SK-N-SH treated with all-trans-retinoic acid at 6 μM for 48 hours (cell line): ENCODE data around the gene PMS2.

Experiments used
- ARNTL ChIP-seq: fragments of 450-650 bp; formaldehyde crosslinking; IDR thresholded peaks from 2 replicates; pipeline ENCODE4 v1.5.0; 2020; ENCODE audit warnings: low read depth, mild to moderate bottlenecking, moderate library complexity, borderline replicate concordance
- BACH2 ChIP-seq: fragments of 250-450 bp; sonication (Bioruptor Pico); IDR thresholded peaks from 2 replicates; pipeline ENCODE4 v1.9.0; 2021; ENCODE audit warnings: mild to moderate bottlenecking, borderline replicate concordance
- CSDC2 ChIP-seq: fragments of 250-450 bp; sonication (Bioruptor Pico); IDR thresholded peaks from 2 replicates; pipeline ENCODE4 v1.5.0; 2020; ENCODE audit warnings: mild to moderate bottlenecking, moderate library complexity
- GLIS3 ChIP-seq: fragments of 250-450 bp; sonication (Bioruptor Pico); IDR thresholded peaks from 2 replicates; pipeline ENCODE4 v1.5.0; 2020; ENCODE audit warnings: mild to moderate bottlenecking, moderate library complexity
- PPARA ChIP-seq: fragments of 250-450 bp; sonication (Bioruptor Pico); IDR thresholded peaks from 2 replicates; pipeline ENCODE4 v1.5.0; 2020; ENCODE audit warnings: mild to moderate bottlenecking, borderline replicate concordance
- RARB ChIP-seq: fragments of 250-450 bp; sonication (Bioruptor Pico); IDR thresholded peaks from 2 replicates; pipeline ENCODE4 v1.8.0; 2021; ENCODE audit warnings: mild to moderate bottlenecking, moderate library complexity
- SNAI2 ChIP-seq: fragments of 250-450 bp; sonication (Bioruptor Pico); IDR thresholded peaks from 2 replicates; pipeline ENCODE4 v1.5.0; 2020; ENCODE audit warnings: mild to moderate bottlenecking, moderate library complexity
- TOX ChIP-seq: fragments of 250-450 bp; sonication (Bioruptor Pico); IDR thresholded peaks from 2 replicates; pipeline ENCODE4 v1.8.0; 2021; ENCODE audit warnings: mild to moderate bottlenecking, moderate library complexity, borderline replicate concordance
- ZC3H10 ChIP-seq: fragments of 250-450 bp; sonication (Bioruptor Pico); IDR thresholded peaks from 2 replicates; pipeline ENCODE4 v1.5.1; 2021; ENCODE audit warnings: mild to moderate bottlenecking, moderate library complexity
- ZFP30 ChIP-seq: fragments of 450-650 bp; formaldehyde crosslinking; IDR thresholded peaks from 2 replicates; pipeline ENCODE4 v1.5.0; 2022; ENCODE audit warnings: mild to moderate bottlenecking, moderate library complexity
- TF ChIP-seq, protein P1 (sequence below): fragments of 250-450 bp; sonication (Bioruptor Pico); IDR thresholded peaks from 2 replicates; pipeline ENCODE4 v1.5.1; 2020; ENCODE audit warnings: low read depth, mild to moderate bottlenecking, moderate library complexity
- TF ChIP-seq, protein P2 (sequence below): fragments of 250-450 bp; sonication (Bioruptor Pico); IDR thresholded peaks from 2 replicates; pipeline ENCODE4 v1.5.0; 2020; ENCODE audit warnings: mild to moderate bottlenecking, moderate library complexity
- TF ChIP-seq, protein P3 (sequence below): fragments of 250-450 bp; sonication (Bioruptor Pico); IDR thresholded peaks from 2 replicates; pipeline ENCODE4 v1.8.0; 2021; ENCODE audit warnings: low read depth, mild to moderate bottlenecking, moderate library complexity, borderline replicate concordance

DNA sequence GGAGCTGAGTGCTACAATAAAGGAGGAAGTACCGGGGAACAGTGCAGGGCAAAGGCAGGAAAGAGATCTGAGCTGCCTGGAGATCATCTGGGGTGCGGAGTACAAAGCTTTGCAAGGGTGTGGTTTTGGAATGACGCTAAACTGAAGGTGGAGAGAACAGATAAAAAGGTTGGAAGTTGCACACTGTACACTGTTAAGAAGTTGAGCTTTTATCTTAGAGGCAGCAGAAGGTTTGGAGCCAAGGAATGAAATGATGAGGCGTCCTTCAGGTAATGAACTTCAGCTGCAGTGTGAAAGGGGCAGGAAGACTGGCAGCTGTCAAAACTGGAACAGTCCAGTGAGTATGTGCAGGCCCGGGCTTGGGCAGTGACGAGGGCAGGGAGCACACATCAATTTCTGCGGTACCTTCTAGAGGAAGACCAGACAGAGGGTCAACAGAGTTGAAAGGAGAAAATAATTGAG, 15.2 kb upstream of the PMS2 start:
- TF ChIP-seq ARNTL (CRISPR knock-in tag) (no peak), RARB (CRISPR knock-in tag) (no peak), SNAI2 (CRISPR knock-in tag) (no peak), TOX (CRISPR knock-in tag) (no peak), ZC3H10 (CRISPR knock-in tag) (no peak), ZFP30 (CRISPR knock-in tag) (no peak), CSDC2 (CRISPR knock-in tag) (no peak), PPARA (CRISPR knock-in tag) (no peak), GLIS3 (CRISPR knock-in tag) (no peak), BACH2 (no peak)
- TF ChIP-seq, protein P1, sequence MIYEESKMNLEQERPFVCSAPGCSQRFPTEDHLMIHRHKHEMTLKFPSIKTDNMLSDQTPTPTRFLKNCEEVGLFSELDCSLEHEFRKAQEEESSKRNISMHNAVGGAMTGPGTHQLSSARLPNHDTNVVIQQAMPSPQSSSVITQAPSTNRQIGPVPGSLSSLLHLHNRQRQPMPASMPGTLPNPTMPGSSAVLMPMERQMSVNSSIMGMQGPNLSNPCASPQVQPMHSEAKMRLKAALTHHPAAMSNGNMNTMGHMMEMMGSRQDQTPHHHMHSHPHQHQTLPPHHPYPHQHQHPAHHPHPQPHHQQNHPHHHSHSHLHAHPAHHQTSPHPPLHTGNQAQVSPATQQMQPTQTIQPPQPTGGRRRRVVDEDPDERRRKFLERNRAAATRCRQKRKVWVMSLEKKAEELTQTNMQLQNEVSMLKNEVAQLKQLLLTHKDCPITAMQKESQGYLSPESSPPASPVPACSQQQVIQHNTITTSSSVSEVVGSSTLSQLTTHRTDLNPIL = no peak
- TF ChIP-seq, protein P2, sequence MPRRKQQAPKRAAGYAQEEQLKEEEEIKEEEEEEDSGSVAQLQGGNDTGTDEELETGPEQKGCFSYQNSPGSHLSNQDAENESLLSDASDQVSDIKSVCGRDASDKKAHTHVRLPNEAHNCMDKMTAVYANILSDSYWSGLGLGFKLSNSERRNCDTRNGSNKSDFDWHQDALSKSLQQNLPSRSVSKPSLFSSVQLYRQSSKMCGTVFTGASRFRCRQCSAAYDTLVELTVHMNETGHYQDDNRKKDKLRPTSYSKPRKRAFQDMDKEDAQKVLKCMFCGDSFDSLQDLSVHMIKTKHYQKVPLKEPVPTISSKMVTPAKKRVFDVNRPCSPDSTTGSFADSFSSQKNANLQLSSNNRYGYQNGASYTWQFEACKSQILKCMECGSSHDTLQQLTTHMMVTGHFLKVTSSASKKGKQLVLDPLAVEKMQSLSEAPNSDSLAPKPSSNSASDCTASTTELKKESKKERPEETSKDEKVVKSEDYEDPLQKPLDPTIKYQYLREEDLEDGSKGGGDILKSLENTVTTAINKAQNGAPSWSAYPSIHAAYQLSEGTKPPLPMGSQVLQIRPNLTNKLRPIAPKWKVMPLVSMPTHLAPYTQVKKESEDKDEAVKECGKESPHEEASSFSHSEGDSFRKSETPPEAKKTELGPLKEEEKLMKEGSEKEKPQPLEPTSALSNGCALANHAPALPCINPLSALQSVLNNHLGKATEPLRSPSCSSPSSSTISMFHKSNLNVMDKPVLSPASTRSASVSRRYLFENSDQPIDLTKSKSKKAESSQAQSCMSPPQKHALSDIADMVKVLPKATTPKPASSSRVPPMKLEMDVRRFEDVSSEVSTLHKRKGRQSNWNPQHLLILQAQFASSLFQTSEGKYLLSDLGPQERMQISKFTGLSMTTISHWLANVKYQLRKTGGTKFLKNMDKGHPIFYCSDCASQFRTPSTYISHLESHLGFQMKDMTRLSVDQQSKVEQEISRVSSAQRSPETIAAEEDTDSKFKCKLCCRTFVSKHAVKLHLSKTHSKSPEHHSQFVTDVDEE (CRISPR knock-in tag) = no peak
- TF ChIP-seq, protein P3, sequence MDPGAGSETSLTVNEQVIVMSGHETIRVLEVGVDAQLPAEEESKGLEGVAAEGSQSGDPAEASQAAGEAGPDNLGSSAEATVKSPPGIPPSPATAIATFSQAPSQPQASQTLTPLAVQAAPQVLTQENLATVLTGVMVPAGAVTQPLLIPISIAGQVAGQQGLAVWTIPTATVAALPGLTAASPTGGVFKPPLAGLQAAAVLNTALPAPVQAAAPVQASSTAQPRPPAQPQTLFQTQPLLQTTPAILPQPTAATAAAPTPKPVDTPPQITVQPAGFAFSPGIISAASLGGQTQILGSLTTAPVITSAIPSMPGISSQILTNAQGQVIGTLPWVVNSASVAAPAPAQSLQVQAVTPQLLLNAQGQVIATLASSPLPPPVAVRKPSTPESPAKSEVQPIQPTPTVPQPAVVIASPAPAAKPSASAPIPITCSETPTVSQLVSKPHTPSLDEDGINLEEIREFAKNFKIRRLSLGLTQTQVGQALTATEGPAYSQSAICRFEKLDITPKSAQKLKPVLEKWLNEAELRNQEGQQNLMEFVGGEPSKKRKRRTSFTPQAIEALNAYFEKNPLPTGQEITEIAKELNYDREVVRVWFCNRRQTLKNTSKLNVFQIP = no peak
